Vagina (tissue), 2 donors: Measurements from ENCODE around the gene SLC13A3. TPM values are rescaled to one million over a fixed set of nuclear protein-coding genes. Genes with fewer than 3 reads are reported as not detected.

ENCODE experiments used
- DNase-seq, 2 donors: peaks; one replicate each; pipeline ENCODE4 v3.0.0-alpha.2; 2017; ENCODE audit errors: extremely low spot score in 2 of 2
- H3K27ac ChIP-seq: fragments of 200-600 bp; sonication (generic); one replicate; pipeline ENCODE4 v1.5.1; 2019
- H3K27me3 ChIP-seq: fragments of 200-600 bp; sonication (generic); one replicate; pipeline ENCODE4 v1.5.1; 2019
- H3K36me3 ChIP-seq, 2 donors: fragments of 200-600 bp; sonication (generic); one replicate each; pipeline ENCODE4 v1.5.1; 2017 to 2019
- H3K4me1 ChIP-seq: fragments of 200-600 bp; sonication (generic); one replicate; pipeline ENCODE4 v1.5.1; 2019
- H3K4me3 ChIP-seq, 2 donors: fragments of 200-600 bp; sonication (generic); 1 replicate in 1 of 2; 2 replicates in 1 of 2; pipeline ENCODE4 v1.5.1; 2016 to 2019
- H3K9me3 ChIP-seq: fragments of 200-600 bp; sonication (generic); one replicate; pipeline ENCODE4 v1.5.1; 2019
- CTCF ChIP-seq, 3 experiments: fragments of 450-650 bp in 2 of 3; fragments of 200-600 bp in 1 of 3; sonication (generic) in 1 of 3; IDR thresholded peaks; one replicate each; pipeline ENCODE4 v1.5.1; 2017 to 2019; ENCODE audit warnings: antibody characterized with exemption in 3 of 3, mild to moderate bottlenecking in 2 of 3, moderate library complexity in 2 of 3
- POLR2A ChIP-seq, 2 donors: fragments of 450-650 bp; IDR thresholded peaks; one replicate each; pipeline ENCODE4 v1.6.1; 2017; ENCODE audit warnings: antibody characterized with exemption in 2 of 2, mild to moderate bottlenecking in 2 of 2, moderate library complexity in 2 of 2
- POLR2AphosphoS5 ChIP-seq, 2 donors: sonication (generic); formaldehyde crosslinking; IDR thresholded peaks; one replicate each; pipeline ENCODE4 v1.9.0; 2017; ENCODE audit warnings: antibody characterized with exemption in 2 of 2, mild to moderate bottlenecking in 2 of 2, low read depth in 1 of 2; ENCODE audit not compliant: insufficient read depth in 1 of 2
- intact Hi-C: fragments of 100-400 bp; cut with DNase I; formaldehyde crosslinking; loops from one replicate; pipeline ENCODE4 v1.15.1; 2023
- total RNA-seq: library from RNA; depleted of rRNA; stranded (reverse); fragments of >200 nt; gene quantifications from one replicate; pipeline ENCODE4 v1.2.3, GENCODE V29; 2016

Gene SLC13A3
- total RNA-seq, 1 donor from 2014 or later = 1.2 TPM

GRCh38 chr20:46552460-46553420 lies 98.5 kb downstream of the SLC13A3 start:
- Histone ChIP-seq H3K36me3 (no peaks in the 10 kb centered on the region), H3K27ac (no peak overlapping the region), H3K9me3 (no peaks in the 10 kb centered on the region), H3K4me1 (no peaks in the 10 kb centered on the region), H3K4me3 (no peak overlapping the region), H3K27me3 (no peaks in the 10 kb centered on the region)
- no peak for DNase-seq
- no peak for TF ChIP-seq POLR2AphosphoS5 (IDR thresholded peaks at IDR 0.05; ENCODE audit: insufficient read depth in 1 of 2, low read depth in 1 of 2)
- no peak for TF ChIP-seq POLR2A (IDR thresholded peaks at IDR 0.05)
- TF ChIP-seq CTCF (IDR thresholded peaks at IDR 0.05) = no peak
- intact Hi-C loops = no loop called here

- no peak for DNase-seq
- H3K27ac ChIP-seq = no peak overlapping the region
These were observed 99.5 kb downstream of the SLC13A3 start for GRCh38 chr20:46551522-46552381.

GRCh38 chr20:46550461-46550860 lies 100.8 kb downstream of the SLC13A3 start, which contains the start of gene OCSTAMP:
Gene OCSTAMP, minus strand, starts transcription at chr20:46550654. Its CDS starts 94 bp downstream, at chr20:46550560.
- intact Hi-C loops = no loop called here

More at GRCh38 chr20:46551522-46552381, 99.5 kb downstream of the SLC13A3 start:
- no peaks in the 10 kb centered on the region for H3K27me3 ChIP-seq
- H3K9me3 ChIP-seq = no peaks in the 10 kb centered on the region
- H3K36me3 ChIP-seq = no peaks in the 10 kb centered on the region
- H3K4me1 ChIP-seq = no peaks in the 10 kb centered on the region
- intact Hi-C loops = no loop called here
- TF ChIP-seq POLR2AphosphoS5 (IDR thresholded peaks at IDR 0.05; ENCODE audit: insufficient read depth in 1 of 2, low read depth in 1 of 2) = no peak
- no peak for TF ChIP-seq POLR2A (IDR thresholded peaks at IDR 0.05)
- TF ChIP-seq CTCF (IDR thresholded peaks at IDR 0.05) = no peak
- H3K4me3 ChIP-seq = no peak overlapping the region

GRCh38 chr20:46549188-46549972 lies 101.9 kb downstream of the SLC13A3 start:
- TF ChIP-seq CTCF (IDR thresholded peaks at IDR 0.05) = no peak
- no peak for TF ChIP-seq POLR2A (IDR thresholded peaks at IDR 0.05)
- TF ChIP-seq POLR2AphosphoS5 (IDR thresholded peaks at IDR 0.05; ENCODE audit: insufficient read depth in 1 of 2, low read depth in 1 of 2) = no peak
- H3K27me3 ChIP-seq = no peaks in the 10 kb centered on the region
- no peak overlapping the region for H3K4me3 ChIP-seq
- no peak overlapping the region for H3K27ac ChIP-seq
- no peak for DNase-seq
- intact Hi-C loops = no loop called here
- H3K9me3 ChIP-seq = no peaks in the 10 kb centered on the region
- no peaks in the 10 kb centered on the region for H3K4me1 ChIP-seq
- H3K36me3 ChIP-seq = no peaks in the 10 kb centered on the region

More at GRCh38 chr20:46550461-46550860, 100.8 kb downstream of the SLC13A3 start, which contains the start of gene OCSTAMP:
- no peak for TF ChIP-seq POLR2A (IDR thresholded peaks at IDR 0.05)
- no peak for TF ChIP-seq CTCF (IDR thresholded peaks at IDR 0.05)
- no peak for TF ChIP-seq POLR2AphosphoS5 (IDR thresholded peaks at IDR 0.05; ENCODE audit: insufficient read depth in 1 of 2, low read depth in 1 of 2)
- no peaks in the 10 kb centered on the region for H3K36me3 ChIP-seq
- no peaks in the 10 kb centered on the region for H3K27me3 ChIP-seq
- no peaks in the 10 kb centered on the region for H3K9me3 ChIP-seq
- DNase-seq = no peak
- no peaks in the 10 kb centered on the region for H3K4me1 ChIP-seq
- no peak within 1 kb of the TSS for H3K4me3 ChIP-seq
- no peak within 1 kb of the TSS for H3K27ac ChIP-seq
